ENCODE data around the gene TRAFD1. TPM values are rescaled to one million over a fixed set of nuclear protein-coding genes. Genes with fewer than 3 reads are reported as not detected.
"Not testable (repeated sequence)": the region's sequence is repeated elsewhere in the genome, so short reads cannot be mapped to it uniquely, and the experiment has no call there.

The TRAFD1 gene
- 18.7 TPM for total RNA-seq
- long read RNA-seq, transcript TRAFD1-202 (12 exons, 2,697 nt): major isoform, 32 of 43 reads
- long read RNA-seq, partial matches to known transcripts: 4 of 43 reads
- long read RNA-seq, other reads (novel, unspliced or antisense): 4 of 43 reads

- peak; percentile 97 for ATAC-seq
- peak; percentile 99 for DNase-seq
- intact Hi-C loops (cut with micrococcal nuclease): no loop called here
Measured at GRCh38 chr12:112125250-112125999, at the start of gene TRAFD1. Gene TRAFD1 (plus strand): TSS chr12:112125560. CDS start chr12:112130523, 4,963 bp downstream.

GRCh38 chr12:112087055-112087850, 38.1 kb upstream of the TRAFD1 start:
- intact Hi-C loops (cut with micrococcal nuclease): no loop called here

DNA sequence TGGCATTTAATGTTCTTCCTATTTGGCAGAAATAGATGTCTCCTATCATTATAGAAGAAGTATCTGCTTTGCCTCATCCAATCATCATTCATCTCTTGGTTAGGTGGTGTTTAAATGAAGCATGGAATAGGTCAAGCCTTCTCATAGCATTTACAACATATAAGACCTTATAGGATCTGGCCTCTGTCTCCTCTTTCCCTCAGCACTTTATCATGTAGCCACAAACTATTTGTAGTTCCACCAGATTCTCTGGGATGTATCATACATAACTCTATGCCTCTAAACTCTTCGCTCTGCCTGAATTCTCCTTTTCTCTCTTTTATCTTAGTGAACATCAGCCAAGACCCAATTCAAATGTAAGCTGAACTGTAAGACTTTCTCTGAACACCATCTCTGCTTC, 37.5 kb upstream of the TRAFD1 start:
- ATAC-seq: no peak
- DNase-seq: no peak
- intact Hi-C loops (cut with micrococcal nuclease): no loop called here

More at GRCh38 chr12:112087055-112087850, 38.1 kb upstream of the TRAFD1 start:
- ATAC-seq (no peak), DNase-seq (no peak)

DNA sequence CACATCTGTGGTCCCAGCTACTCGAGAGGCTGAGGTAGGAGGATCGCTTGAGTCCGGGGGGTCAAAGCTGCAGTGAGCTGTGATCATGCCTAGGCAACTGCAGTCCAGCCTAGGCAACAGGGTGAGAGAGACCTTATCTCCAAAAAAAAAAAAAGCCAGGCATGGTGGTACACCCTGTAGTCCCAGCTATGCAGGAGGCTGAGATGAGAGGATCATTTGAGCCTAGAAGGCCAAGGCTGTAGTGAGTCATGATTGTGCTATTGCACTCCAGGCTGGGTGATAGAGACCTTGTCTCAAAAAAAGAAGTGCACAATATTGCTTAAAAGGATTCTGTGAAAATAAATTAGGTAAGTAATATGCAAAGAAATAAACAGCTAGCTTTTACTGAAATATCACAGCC, 33.8 kb upstream of the TRAFD1 start:
- DNase-seq (no peak), ATAC-seq (no peak)
- intact Hi-C loops (cut with micrococcal nuclease): no loop called here

DNA sequence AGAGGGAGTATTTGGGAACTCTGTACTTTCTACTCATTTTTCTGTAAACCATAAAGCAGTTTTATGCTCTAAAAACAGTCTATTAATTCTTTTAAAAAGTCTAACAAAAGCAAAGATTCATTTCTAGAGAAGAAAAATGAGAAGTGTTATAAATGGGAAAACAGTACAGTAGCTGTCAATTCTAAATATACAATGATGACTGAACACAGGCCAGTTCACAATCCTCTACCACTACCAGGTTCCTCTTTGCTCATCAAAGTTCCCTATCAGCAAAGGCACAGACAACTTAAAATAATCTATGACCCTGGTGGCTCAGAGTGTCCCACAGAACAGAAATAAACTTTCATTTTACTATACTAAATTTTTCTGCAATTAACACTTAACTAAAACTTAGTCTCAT, 29.3 kb upstream of the TRAFD1 start:
- ATAC-seq (peak; percentile 66), DNase-seq (no peak)
- intact Hi-C loops (cut with micrococcal nuclease): no loop called here

DNA sequence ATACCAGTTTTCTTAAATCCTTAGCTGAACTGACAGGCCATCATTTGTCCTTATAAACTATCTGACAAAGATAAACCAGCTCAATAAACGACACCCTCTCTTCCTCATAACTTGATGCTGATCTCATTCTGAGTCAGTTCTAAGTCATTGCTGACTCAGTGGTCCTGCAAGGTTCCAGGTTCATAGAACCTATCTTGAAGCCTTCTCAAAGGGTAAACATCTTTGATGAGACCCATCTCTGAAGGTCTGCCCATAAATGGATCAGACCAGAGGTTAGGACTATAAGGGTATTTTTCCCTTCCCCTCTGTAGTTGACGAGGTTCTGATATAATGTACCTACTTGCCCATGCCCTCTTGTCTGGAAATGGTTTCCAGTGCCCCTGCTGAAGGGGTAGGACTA, 28.7 kb upstream of the TRAFD1 start:
- ATAC-seq: no peak
- no peak for DNase-seq
- intact Hi-C loops (cut with micrococcal nuclease): no loop called here

DNA sequence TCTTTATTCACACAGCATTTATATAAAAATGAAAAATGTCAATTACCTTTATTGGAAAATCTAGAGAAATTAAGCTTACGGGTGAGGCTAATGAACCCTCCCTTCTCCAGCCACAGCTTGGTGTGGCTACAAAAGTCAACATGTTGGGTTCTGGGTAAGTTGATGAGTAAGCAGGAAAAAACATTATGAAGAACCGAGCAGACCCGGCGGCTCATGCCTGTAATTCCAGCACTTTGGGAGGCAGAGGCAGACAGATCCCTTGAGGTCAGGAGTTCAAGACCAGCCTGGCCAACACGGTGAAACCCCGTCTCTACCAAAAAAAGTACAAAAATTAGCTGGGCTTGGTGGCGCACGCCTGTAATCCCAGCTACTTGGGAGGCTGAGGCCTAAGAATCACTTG, 27.7 kb upstream of the TRAFD1 start:
- intact Hi-C loops (cut with micrococcal nuclease): no loop called here
- DNase-seq: no peak
- no peak for ATAC-seq

GRCh38 chr12:112100500-112100899, 24.9 kb upstream of the TRAFD1 start:
- DNase-seq; ATAC-seq; intact Hi-C loops (cut with micrococcal nuclease): not testable (repeated sequence)

DNA sequence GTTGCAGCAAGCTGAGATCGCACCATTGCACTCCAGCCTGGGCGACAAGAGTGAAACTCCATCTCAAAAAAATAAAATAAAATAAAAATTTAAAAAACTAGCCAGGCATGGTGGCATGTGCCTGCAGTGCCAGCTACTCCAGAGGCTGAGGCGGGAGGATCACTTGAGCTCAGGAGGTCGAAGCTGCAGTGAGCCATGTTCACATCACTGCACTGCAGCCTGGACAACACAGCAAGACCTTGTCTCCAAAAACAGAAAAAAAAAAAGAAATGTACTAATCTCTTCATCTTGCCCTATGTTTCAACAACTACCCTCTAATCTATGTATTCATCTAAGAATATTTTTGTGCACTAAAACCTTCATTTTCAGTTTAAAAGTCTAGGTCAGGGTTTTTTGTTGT, 23.2 kb upstream of the TRAFD1 start:
- intact Hi-C loops (cut with micrococcal nuclease): no loop called here
- no peak for DNase-seq
- no peak for ATAC-seq

- DNase-seq; intact Hi-C loops (cut with micrococcal nuclease); ATAC-seq: not testable (repeated sequence)
Measured at GRCh38 chr12:112102746-112103145, 22.6 kb upstream of the TRAFD1 start.

DNA sequence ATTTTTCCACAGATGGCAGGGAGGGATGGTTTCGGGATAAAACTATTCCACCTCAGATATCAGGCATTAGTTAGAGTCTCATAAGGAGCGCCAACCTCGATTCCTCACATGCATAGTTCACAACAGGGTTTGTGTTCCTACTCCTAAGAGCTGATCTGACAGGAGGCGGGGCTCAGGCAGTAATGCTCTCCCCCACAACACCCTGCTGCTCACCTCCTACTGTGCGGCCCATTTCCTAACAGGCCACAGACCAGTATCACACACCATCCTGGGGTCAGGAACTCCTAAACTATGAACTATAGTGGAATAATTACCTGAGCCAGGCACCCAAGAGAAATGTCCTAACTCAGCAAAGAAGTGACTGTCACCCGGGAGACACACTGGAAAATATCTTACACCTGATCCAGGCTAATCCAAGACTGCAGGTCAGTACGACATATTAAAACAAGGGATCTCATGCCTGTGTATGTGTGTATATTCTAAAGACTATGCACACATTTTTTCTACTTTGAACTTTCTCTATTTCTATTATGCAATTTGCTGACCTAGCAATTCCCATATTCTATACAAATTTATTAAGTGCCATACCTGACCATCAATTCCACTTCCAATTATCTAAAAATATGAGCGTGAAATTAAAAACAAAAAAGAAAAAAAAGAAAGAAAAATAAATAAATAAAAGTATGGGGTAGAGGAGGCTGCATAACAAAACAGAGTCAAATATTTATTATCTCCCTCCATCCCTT, 21.4 kb upstream of the TRAFD1 start:
- no peak for ATAC-seq
- intact Hi-C loops (cut with micrococcal nuclease): no loop called here
- no peak for DNase-seq

DNA sequence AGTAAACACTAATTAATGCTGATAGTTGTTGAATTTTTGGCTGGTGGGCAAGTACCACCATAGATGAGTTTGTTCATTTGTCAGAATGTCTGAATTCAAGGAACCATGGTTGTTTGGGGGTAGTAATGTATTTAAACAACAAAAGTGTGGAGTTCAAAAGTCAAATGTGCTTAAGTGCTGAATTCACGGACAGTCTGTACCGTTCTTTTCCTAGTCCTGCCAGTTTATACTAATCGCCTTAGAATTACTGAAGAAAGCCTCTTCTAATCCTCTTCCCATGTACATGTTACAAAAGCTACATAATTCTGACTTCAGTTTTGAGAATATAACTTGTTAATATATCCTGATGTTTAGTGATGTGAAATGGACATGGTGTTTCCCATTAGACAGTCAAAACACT, 19.5 kb upstream of the TRAFD1 start:
- intact Hi-C loops (cut with micrococcal nuclease): no loop called here
- ATAC-seq (no peak), DNase-seq (no peak)

GRCh38 chr12:112107306-112108201, 17.8 kb upstream of the TRAFD1 start:
- peak; percentile 53 for DNase-seq
- intact Hi-C loops (cut with micrococcal nuclease): no loop called here
- ATAC-seq: peak; percentile 8

DNA sequence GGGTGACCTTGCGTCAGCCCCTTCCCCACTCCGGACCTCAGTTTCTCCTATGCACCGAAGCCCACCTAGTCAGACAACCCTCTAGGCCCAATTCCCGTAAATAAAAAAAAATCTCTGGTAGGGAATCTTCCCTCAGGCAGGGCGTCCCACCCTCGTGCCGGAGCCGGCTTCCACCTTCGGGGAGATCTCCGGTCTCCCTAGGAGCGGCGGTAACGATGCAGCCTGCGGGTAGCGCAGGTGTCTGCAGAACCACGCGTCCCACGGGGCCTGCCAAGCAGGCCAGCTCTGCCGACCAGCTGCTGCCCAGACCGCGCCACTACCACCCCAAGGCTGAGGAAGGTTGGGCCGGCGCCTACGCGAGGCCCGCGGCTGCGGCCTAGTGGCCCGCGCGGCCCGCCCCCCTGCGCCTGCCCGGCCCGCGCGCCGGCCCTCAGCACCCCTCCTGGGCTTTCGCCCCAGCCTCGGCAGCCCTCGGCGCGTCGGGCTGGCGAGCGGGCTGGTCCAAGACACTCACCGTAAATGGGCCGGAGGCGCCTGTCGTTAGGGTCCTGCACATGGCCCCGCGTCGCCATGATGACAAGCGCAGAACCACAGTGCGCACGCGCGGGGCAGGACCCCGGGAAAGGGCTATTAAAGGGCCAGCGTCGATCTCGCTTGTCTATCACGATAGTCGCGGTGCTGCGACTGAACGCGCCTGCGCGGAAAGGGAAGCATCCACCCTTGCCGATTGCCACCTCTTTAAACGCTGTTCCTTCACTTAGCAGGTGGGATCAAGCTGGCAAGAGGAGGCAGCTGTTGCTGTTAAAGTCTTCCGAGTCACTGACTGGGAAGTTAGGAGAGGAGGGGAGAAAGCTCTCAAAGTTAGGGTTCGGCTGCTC, 16.9 kb upstream of the TRAFD1 start, which contains the start of gene NAA25:
Gene NAA25 (minus strand): TSS at position 582 of the 878 bp plus-strand sequence. CDS start 10 bp downstream, at position 572.
- intact Hi-C loops (cut with micrococcal nuclease): no loop called here
- peak; percentile 93 for ATAC-seq
- DNase-seq: peak; percentile 95

- DNase-seq, ATAC-seq: not testable (repeated sequence)
Measured at GRCh38 chr12:112110787-112111662, 14.3 kb upstream of the TRAFD1 start.

GRCh38 chr12:112111931-112112330, 13.4 kb upstream of the TRAFD1 start:
- ATAC-seq (no peak), DNase-seq (no peak)
- intact Hi-C loops (cut with micrococcal nuclease): no loop called here

More at GRCh38 chr12:112110787-112111662, 14.3 kb upstream of the TRAFD1 start:
- intact Hi-C loops (cut with micrococcal nuclease): not testable (repeated sequence)
